Psoas muscle (tissue), 8 donors: ENCODE measurements around the gene KCNT2. TPM values are rescaled to one million over a fixed set of nuclear protein-coding genes. Genes with fewer than 3 reads are reported as not detected.
"Not testable (repeated sequence)": the region's sequence is repeated elsewhere in the genome, so short reads cannot be mapped to it uniquely, and the experiment has no call there.

Experiments used
- ATAC-seq, 4 donors: fragments of 200-7000 bp; cut with Tn5 transposase; one replicate each; pipeline ENCODE4 v1.9.1; 2020; ENCODE audit warnings: moderate library complexity in 3 of 4, mild to moderate bottlenecking in 2 of 4
- DNase-seq, 2 donors: peaks; one replicate each; pipeline ENCODE4 v3.0.0-alpha.2; 2020
- H3K27ac ChIP-seq: fragments of 200-600 bp; one replicate; pipeline ENCODE4 v1.8.0; 2022
- H3K27me3 ChIP-seq, 3 donors: fragments of 200-600 bp in 1 of 3; one replicate each; pipeline versions ENCODE4 v1.6.1 to v1.8.0; 2013 to 2022; ENCODE audit warnings: low read length in 2 of 3, mild to moderate bottlenecking in 2 of 3, moderate library complexity in 1 of 3; ENCODE audit not compliant: insufficient read depth in 3 of 3
- H3K36me3 ChIP-seq, 2 donors: fragments of 200-600 bp in 1 of 2; one replicate each; pipeline versions ENCODE4 v1.6.1 to v1.8.0; 2013 to 2022; ENCODE audit warnings: low read depth in 1 of 2, mild to moderate bottlenecking in 1 of 2, moderate library complexity in 1 of 2; ENCODE audit not compliant: insufficient read depth in 1 of 2
- H3K4me1 ChIP-seq: fragments of 200-600 bp; one replicate; pipeline ENCODE4 v1.8.0; 2022
- H3K4me3 ChIP-seq: fragments of 200-600 bp; one replicate; pipeline ENCODE4 v1.8.0; 2022; ENCODE audit warnings: mild to moderate bottlenecking
- H3K9me3 ChIP-seq: fragments of 200-600 bp; one replicate; pipeline ENCODE4 v1.8.0; 2022
- WGBS, 3 donors: extraction: QIAGEN DNeasy Blood & Tissue Kit; methylation state at CpG; one replicate each; pipeline versions ENCODE4 v1.1.6 to v1.1.7; 2013; 5-methylcytosine and 5-hydroxymethylcytosine counted together
- intact Hi-C, 2 donors: fragments of 100-400 bp; cut with DNase I; formaldehyde crosslinking; loops; one replicate each; pipeline versions ENCODE4 v1.11.0 to v1.14.2; 2022
- polyA plus RNA-seq, 3 donors: library from polyadenylated mRNA; stranded (reverse); fragments of 200-250 nt; gene quantifications; one replicate each; pipeline ENCODE4 v1.2.3, GENCODE V29; 2013
- total RNA-seq, 4 donors: library from RNA; stranded (reverse); fragmentation: NEBNext Ultra II Directional in 2 of 4; extraction: Animal tissue kit (Norgen Biotek cat#: 25700) in 2 of 4; gene quantifications; one replicate each; pipeline versions ENCODE4 v1.2.1 to v1.2.4, GENCODE V29; 2021 to 2023
- TF ChIP-seq, protein P1 (sequence below): fragments of 200-600 bp; IDR thresholded peaks from one replicate; pipeline ENCODE4 v1.8.0; 2022; ENCODE audit warnings: antibody characterized with exemption
- donor health status: healthy with polysubstance abuse.
- donor health status: DM: no; HTN: no; CAD: no; lungs with moderate emphysema.
- donor health status: Bipolar disorder and iron deficiency.
- donor health status: healthy.
- donor health status: DM: yes; HTN: yes; CAD: no.
- donor health status: DM: no; HTN: no; CAD: no.
- donor health status: DM: no; HTN: no; CAD: no.
- donor health status: DM: yes; HTN: yes; CAD: no.

The KCNT2 gene
- total and polyA plus RNA-seq, 7 donors: 0.04 to 1.2 (median 0.12) TPM

DNA sequence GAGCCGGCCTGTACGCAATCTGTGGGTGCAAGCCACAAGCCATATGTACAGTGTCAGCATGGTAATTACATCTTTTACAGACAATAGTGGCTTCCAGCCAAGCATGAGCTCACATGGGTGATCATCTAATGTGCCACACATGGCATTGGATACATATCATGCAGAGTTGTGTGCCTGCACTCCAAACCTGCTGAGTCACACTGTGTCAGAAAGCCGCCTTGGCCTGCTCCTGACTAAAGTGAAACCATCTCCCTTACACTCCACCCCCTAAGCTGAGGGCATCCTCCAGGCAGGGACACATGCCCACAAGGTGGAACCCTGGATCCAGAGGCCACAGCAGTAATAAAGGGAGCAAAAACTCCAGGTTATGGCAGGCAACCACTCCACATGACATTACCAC lies 72.5 kb downstream of the KCNT2 start:
- ATAC-seq (no peak), DNase-seq (no peak)
- Histone ChIP-seq H3K4me1 (no peaks in the 10 kb centered on the region), H3K9me3 (no peaks in the 10 kb centered on the region), H3K4me3 (no peak overlapping the region), H3K27me3 (no peaks in the 10 kb centered on the region), H3K36me3 (no peaks in the 10 kb centered on the region), H3K27ac (no peak overlapping the region)
- intact Hi-C loops: no loop called here
- 65 to 78% (median 75%) methylated on average over 3 of the region's 3 CpGs for WGBS, 3 donors
- TF ChIP-seq, protein P1, sequence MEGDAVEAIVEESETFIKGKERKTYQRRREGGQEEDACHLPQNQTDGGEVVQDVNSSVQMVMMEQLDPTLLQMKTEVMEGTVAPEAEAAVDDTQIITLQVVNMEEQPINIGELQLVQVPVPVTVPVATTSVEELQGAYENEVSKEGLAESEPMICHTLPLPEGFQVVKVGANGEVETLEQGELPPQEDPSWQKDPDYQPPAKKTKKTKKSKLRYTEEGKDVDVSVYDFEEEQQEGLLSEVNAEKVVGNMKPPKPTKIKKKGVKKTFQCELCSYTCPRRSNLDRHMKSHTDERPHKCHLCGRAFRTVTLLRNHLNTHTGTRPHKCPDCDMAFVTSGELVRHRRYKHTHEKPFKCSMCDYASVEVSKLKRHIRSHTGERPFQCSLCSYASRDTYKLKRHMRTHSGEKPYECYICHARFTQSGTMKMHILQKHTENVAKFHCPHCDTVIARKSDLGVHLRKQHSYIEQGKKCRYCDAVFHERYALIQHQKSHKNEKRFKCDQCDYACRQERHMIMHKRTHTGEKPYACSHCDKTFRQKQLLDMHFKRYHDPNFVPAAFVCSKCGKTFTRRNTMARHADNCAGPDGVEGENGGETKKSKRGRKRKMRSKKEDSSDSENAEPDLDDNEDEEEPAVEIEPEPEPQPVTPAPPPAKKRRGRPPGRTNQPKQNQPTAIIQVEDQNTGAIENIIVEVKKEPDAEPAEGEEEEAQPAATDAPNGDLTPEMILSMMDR: no peak

DNA sequence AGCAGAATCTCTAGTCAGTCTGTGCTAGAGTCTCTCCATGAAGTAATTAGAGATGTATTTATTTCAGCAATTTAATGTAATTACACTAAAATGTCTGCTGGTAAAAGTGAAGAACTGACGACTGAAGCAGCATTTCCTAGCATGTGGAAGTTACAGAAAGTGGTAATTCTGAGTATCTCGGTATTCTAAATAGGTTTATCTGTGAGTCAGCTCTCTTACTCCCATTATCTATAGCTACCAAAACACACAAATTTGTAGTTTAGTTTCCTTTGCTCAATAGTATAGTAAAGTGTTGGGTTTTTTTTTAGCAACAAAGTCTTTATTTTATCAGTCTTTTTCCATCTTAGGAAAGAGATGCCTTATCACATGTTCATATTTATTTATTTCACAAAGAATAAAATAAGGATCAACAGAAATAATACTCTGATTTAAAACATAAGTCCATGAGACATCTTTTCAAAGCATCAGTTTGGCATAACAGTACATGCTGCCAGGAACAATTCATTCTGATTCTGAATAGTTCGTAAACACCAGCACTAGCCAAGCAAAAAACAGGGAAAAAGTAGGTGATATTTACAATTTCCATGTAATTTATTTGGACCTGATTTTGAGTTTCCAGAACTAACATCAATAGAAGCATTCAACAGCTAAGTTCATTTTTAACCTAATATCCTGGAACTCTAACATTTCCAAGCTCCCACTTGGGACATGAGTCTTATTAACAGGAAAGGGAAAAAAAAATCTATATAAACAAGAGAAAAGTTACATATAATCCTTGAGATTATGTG lies 76.3 kb downstream of the KCNT2 start:
- Histone ChIP-seq H3K27ac (no peak overlapping the region), H3K9me3 (no peaks in the 10 kb centered on the region), H3K4me3 (no peak overlapping the region), H3K36me3 (no peaks in the 10 kb centered on the region), H3K27me3 (no peaks in the 10 kb centered on the region), H3K4me1 (no peaks in the 10 kb centered on the region)
- DNase-seq (no peak), ATAC-seq (no peak)
- intact Hi-C loops: no loop called here
- TF ChIP-seq, protein P1: no peak
- WGBS, 3 donors: 50 to 69% (median 60%) methylated on average over 3 of the region's 3 CpGs

GRCh38 chr1:196527919-196528318 lies 80.3 kb downstream of the KCNT2 start:
- 49 to 62% (median 56%) methylated on average over 2 of the region's 2 CpGs for WGBS, 3 donors
- no peaks in the 10 kb centered on the region for H3K9me3 ChIP-seq
- H3K27ac ChIP-seq: no peak overlapping the region
- TF ChIP-seq, protein P1: no peak
- intact Hi-C loops: no loop called here
- DNase-seq (no peak), ATAC-seq (no peak)
- H3K36me3 ChIP-seq: no peaks in the 10 kb centered on the region
- H3K27me3 ChIP-seq: no peaks in the 10 kb centered on the region
- H3K4me1 ChIP-seq: no peaks in the 10 kb centered on the region
- H3K4me3 ChIP-seq: no peak overlapping the region

DNA sequence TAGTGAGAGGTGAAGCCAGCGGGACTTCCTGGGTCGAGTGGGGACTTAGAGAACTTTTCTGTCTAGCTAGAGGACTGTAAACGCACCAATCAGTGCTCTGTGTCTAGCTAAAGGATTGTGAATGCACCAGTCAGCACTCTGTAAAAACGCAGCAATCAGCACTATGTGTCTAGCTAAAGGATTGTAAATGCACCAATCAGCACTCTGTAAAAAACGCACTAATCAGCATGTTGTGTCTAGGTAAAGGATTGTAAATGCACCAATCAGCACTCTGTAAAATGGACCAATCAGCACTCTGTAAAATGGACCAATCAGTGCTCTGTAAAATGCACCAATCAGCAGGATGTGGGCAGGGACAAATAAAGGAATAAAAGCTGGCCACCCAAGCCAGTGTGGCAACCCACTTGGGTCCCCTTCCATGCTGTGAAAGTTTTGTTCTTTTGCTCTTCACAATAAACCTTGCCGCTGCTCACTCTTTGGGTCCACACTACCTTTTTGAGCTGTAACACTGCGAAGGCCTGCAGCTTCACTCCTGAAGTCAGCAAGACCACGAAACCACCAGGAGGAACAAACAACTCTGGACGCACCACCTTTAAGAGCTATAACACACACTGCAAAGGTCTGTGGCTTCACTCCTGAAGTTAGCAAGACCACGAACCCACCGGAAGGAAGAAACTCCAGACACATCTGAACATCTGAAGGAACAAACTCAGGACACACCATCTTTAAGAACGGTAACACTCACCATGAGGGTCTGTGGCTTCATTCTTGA lies 85.5 kb downstream of the KCNT2 start:
- DNase-seq, H3K27ac ChIP-seq, H3K36me3 ChIP-seq, H3K27me3 ChIP-seq, intact Hi-C loops, H3K4me1 ChIP-seq, H3K9me3 ChIP-seq, H3K4me3 ChIP-seq, ATAC-seq: not testable (repeated sequence)
- WGBS, 3 donors: 95 to 96% (median 96%) methylated on average over 12 of the region's 12 CpGs

DNA sequence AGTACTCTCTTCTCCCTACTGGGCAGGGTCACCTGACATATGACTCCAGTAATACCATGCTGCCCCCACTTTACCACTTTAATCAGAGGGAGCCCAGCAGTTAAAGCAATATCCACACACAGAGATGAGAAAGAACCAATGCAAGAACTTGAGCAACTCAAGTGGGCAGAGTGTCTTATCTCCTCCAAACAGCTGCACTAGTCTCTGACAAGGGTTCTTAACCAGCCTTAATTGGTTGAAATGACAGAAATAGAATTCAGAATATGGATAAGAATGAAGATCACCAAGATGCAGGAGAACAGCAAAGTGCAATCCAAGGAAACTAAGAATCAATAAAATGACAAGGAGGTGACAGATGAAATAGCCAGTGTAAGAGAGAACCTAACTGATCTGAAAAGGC lies 91.0 kb downstream of the KCNT2 start:
- intact Hi-C loops: no loop called here
- ATAC-seq (no peak), DNase-seq (no peak)
- no peak overlapping the region for H3K27ac ChIP-seq
- no peaks in the 10 kb centered on the region for H3K4me1 ChIP-seq
- no peaks in the 10 kb centered on the region for H3K9me3 ChIP-seq
- H3K27me3 ChIP-seq: no peaks in the 10 kb centered on the region
- TF ChIP-seq, protein P1: no peak
- H3K36me3 ChIP-seq: no peaks in the 10 kb centered on the region
- no peak overlapping the region for H3K4me3 ChIP-seq
